Putamen (tissue), 1 donor: ENCODE data around the gene SAMD1.

Source experiments
- DNase-seq: peaks from one replicate; pipeline ENCODE4 v3.0.0-alpha.2; 2016; ENCODE audit warnings: low spot score

The SAMD1 gene

GRCh38 chr19:14090509-14091080 is at the start of gene SAMD1:
Gene SAMD1 (minus strand): TSS chr19:14090751.
- peak; percentile 89 for DNase-seq

GRCh38 chr19:14139944-14140343 is 49.4 kb upstream of the SAMD1 start:
- DNase-seq = no peak

GRCh38 chr19:14138576-14139265 is 48.2 kb upstream of the SAMD1 start:
- no peak for DNase-seq

- peak; percentile 100 for DNase-seq
Measured at GRCh38 chr19:14136509-14137281, 46.1 kb upstream of the SAMD1 start, which contains the start of gene ASF1B. Gene ASF1B (minus strand): TSS chr19:14136589. CDS start chr19:14136456, 133 bp downstream.

- no peak for DNase-seq
Measured at GRCh38 chr19:14135985-14136508, 45.5 kb upstream of the SAMD1 start.

GRCh38 chr19:14135355-14135754 is 44.8 kb upstream of the SAMD1 start:
- no peak for DNase-seq

GRCh38 chr19:14127929-14128509 is 37.5 kb upstream of the SAMD1 start:
- no peak for DNase-seq

- DNase-seq = no peak
Measured at GRCh38 chr19:14127176-14127575, 36.6 kb upstream of the SAMD1 start.

- no peak for DNase-seq
Measured at GRCh38 chr19:14122924-14123323, 32.4 kb upstream of the SAMD1 start.

GRCh38 chr19:14120497-14120780 is 29.9 kb upstream of the SAMD1 start:
- DNase-seq = no peak

GRCh38 chr19:14119644-14120496 is 29.3 kb upstream of the SAMD1 start:
- DNase-seq = no peak

GRCh38 chr19:14119146-14119545 is 28.6 kb upstream of the SAMD1 start:
- no peak for DNase-seq

- peak; percentile 74 for DNase-seq
Measured at GRCh38 chr19:14118165-14119051, 27.9 kb upstream of the SAMD1 start.

GRCh38 chr19:14117668-14118164 is 27.2 kb upstream of the SAMD1 start, which contains the start of gene PRKACA:
Gene PRKACA (minus strand): TSS chr19:14117762. CDS start chr19:14117547, 215 bp downstream.
- peak; percentile 99 for DNase-seq

GRCh38 chr19:14116918-14117578 is 26.5 kb upstream of the SAMD1 start:
- no peak for DNase-seq

GRCh38 chr19:14116525-14116917 is 26.0 kb upstream of the SAMD1 start:
- no peak for DNase-seq

GRCh38 chr19:14115756-14116155 is 25.2 kb upstream of the SAMD1 start:
- DNase-seq = no peak

- DNase-seq = no peak
Measured at GRCh38 chr19:14114854-14115253, 24.3 kb upstream of the SAMD1 start.

- no peak for DNase-seq
Measured at GRCh38 chr19:14114439-14114838, 23.9 kb upstream of the SAMD1 start.
